ENCODE data around the gene MAP3K4.
"Not testable (repeated sequence)": the region's sequence is repeated elsewhere in the genome, so short reads cannot be mapped to it uniquely, and the experiment has no call there.

The MAP3K4 gene

GRCh38 chr6:160972594-160972993 is 19.0 kb upstream of the MAP3K4 start:
- H3K27ac ChIP-seq (ENCODE audit: low read length); H3K36me3 ChIP-seq (ENCODE audit: insufficient read depth, low read depth, low read length); H3K4me3 ChIP-seq (ENCODE audit: low read length); H3K27me3 ChIP-seq (ENCODE audit: insufficient read depth, low read length); H3K4me1 ChIP-seq (ENCODE audit: insufficient read depth, low read length); H3K9me3 ChIP-seq (ENCODE audit: insufficient read depth, low read depth, low read length); H3K9ac ChIP-seq (ENCODE audit: low read depth, low read length): not testable (repeated sequence)

- H3K9ac ChIP-seq (ENCODE audit: low read depth, low read length) = no peak overlapping the region
- no peak overlapping the region for H3K4me3 ChIP-seq (ENCODE audit: low read length)
- H3K27me3 ChIP-seq (ENCODE audit: insufficient read depth, low read length) = no peaks in the 10 kb centered on the region
- H3K36me3 ChIP-seq (ENCODE audit: insufficient read depth, low read depth, low read length) = no peaks in the 10 kb centered on the region
- no peaks in the 10 kb centered on the region for H3K9me3 ChIP-seq (ENCODE audit: insufficient read depth, low read depth, low read length)
- H3K27ac ChIP-seq (ENCODE audit: low read length) = no peak overlapping the region
- peaks cover 9% of the 10 kb centered on the region for H3K4me1 ChIP-seq (ENCODE audit: insufficient read depth, low read length)
Measured at GRCh38 chr6:160973311-160974250, 18.0 kb upstream of the MAP3K4 start.

- H3K36me3 ChIP-seq (ENCODE audit: insufficient read depth, low read depth, low read length) = no peaks in the 10 kb centered on the region
- peaks cover 9% of the 10 kb centered on the region for H3K4me1 ChIP-seq (ENCODE audit: insufficient read depth, low read length)
- no peak overlapping the region for H3K27ac ChIP-seq (ENCODE audit: low read length)
- no peak overlapping the region for H3K4me3 ChIP-seq (ENCODE audit: low read length)
- H3K9ac ChIP-seq (ENCODE audit: low read depth, low read length) = no peak overlapping the region
- H3K27me3 ChIP-seq (ENCODE audit: insufficient read depth, low read length) = no peaks in the 10 kb centered on the region
- no peaks in the 10 kb centered on the region for H3K9me3 ChIP-seq (ENCODE audit: insufficient read depth, low read depth, low read length)
Measured at GRCh38 chr6:160974304-160974771, 17.2 kb upstream of the MAP3K4 start.

- Histone ChIP-seq H3K36me3 (ENCODE audit: insufficient read depth, low read depth, low read length) (no peaks in the 10 kb centered on the region), H3K9me3 (ENCODE audit: insufficient read depth, low read depth, low read length) (no peaks in the 10 kb centered on the region), H3K4me3 (ENCODE audit: low read length) (no peak overlapping the region), H3K4me1 (ENCODE audit: insufficient read depth, low read length) (peaks cover 9% of the 10 kb centered on the region), H3K9ac (ENCODE audit: low read depth, low read length) (no peak overlapping the region), H3K27ac (ENCODE audit: low read length) (no peak overlapping the region), H3K27me3 (ENCODE audit: insufficient read depth, low read length) (no peaks in the 10 kb centered on the region)
Measured at GRCh38 chr6:160975162-160975561, 16.4 kb upstream of the MAP3K4 start.

GRCh38 chr6:160975961-160976360 is 15.6 kb upstream of the MAP3K4 start:
- not testable (repeated sequence) for H3K9me3 ChIP-seq (ENCODE audit: insufficient read depth, low read depth, low read length); H3K36me3 ChIP-seq (ENCODE audit: insufficient read depth, low read depth, low read length); H3K9ac ChIP-seq (ENCODE audit: low read depth, low read length); H3K27me3 ChIP-seq (ENCODE audit: insufficient read depth, low read length); H3K4me1 ChIP-seq (ENCODE audit: insufficient read depth, low read length); H3K27ac ChIP-seq (ENCODE audit: low read length); H3K4me3 ChIP-seq (ENCODE audit: low read length)

GRCh38 chr6:160978141-160978901 is 13.2 kb upstream of the MAP3K4 start:
- Histone ChIP-seq H3K27me3 (ENCODE audit: insufficient read depth, low read length) (no peaks in the 10 kb centered on the region), H3K9me3 (ENCODE audit: insufficient read depth, low read depth, low read length) (peaks cover 9% of the 10 kb centered on the region), H3K36me3 (ENCODE audit: insufficient read depth, low read depth, low read length) (no peaks in the 10 kb centered on the region), H3K27ac (ENCODE audit: low read length) (no peak overlapping the region), H3K9ac (ENCODE audit: low read depth, low read length) (no peak overlapping the region), H3K4me1 (ENCODE audit: insufficient read depth, low read length) (peaks cover 9% of the 10 kb centered on the region), H3K4me3 (ENCODE audit: low read length) (no peak overlapping the region)

GRCh38 chr6:160979061-160979708 is 12.4 kb upstream of the MAP3K4 start:
- Histone ChIP-seq H3K4me1 (ENCODE audit: insufficient read depth, low read length) (peaks cover 3% of the 10 kb centered on the region; the same call in 1 of the 2 replicates), H3K9me3 (ENCODE audit: insufficient read depth, low read depth, low read length) (peaks cover 18% of the 10 kb centered on the region), H3K4me3 (ENCODE audit: low read length) (no peak overlapping the region), H3K9ac (ENCODE audit: low read depth, low read length) (no peak overlapping the region), H3K36me3 (ENCODE audit: insufficient read depth, low read depth, low read length) (no peaks in the 10 kb centered on the region), H3K27me3 (ENCODE audit: insufficient read depth, low read length) (no peaks in the 10 kb centered on the region), H3K27ac (ENCODE audit: low read length) (no peak overlapping the region)

- H3K9me3 ChIP-seq (ENCODE audit: insufficient read depth, low read depth, low read length) = peaks cover 19% of the 10 kb centered on the region
- not testable (repeated sequence) for H3K36me3 ChIP-seq (ENCODE audit: insufficient read depth, low read depth, low read length); H3K9ac ChIP-seq (ENCODE audit: low read depth, low read length); H3K27ac ChIP-seq (ENCODE audit: low read length); H3K27me3 ChIP-seq (ENCODE audit: insufficient read depth, low read length); H3K4me1 ChIP-seq (ENCODE audit: insufficient read depth, low read length); H3K4me3 ChIP-seq (ENCODE audit: low read length)
Measured at GRCh38 chr6:160983377-160983948, 8.1 kb upstream of the MAP3K4 start.

GRCh38 chr6:160986851-160987250 is 4.7 kb upstream of the MAP3K4 start:
- peaks cover 19% of the 10 kb centered on the region for H3K9me3 ChIP-seq (ENCODE audit: insufficient read depth, low read depth, low read length)
- no peak overlapping the region for H3K9ac ChIP-seq (ENCODE audit: low read depth, low read length)
- no peaks in the 10 kb centered on the region for H3K36me3 ChIP-seq (ENCODE audit: insufficient read depth, low read depth, low read length)
- H3K27me3 ChIP-seq (ENCODE audit: insufficient read depth, low read length) = peaks cover 4% of the 10 kb centered on the region; the same call in 1 of the 2 replicates
- H3K27ac ChIP-seq (ENCODE audit: low read length) = no peak overlapping the region
- peaks cover 4% of the 10 kb centered on the region; the same call in 1 of the 2 replicates for H3K4me1 ChIP-seq (ENCODE audit: insufficient read depth, low read length)
- H3K4me3 ChIP-seq (ENCODE audit: low read length) = no peak overlapping the region

- Histone ChIP-seq H3K9me3 (ENCODE audit: insufficient read depth, low read depth, low read length) (peaks cover 19% of the 10 kb centered on the region), H3K4me3 (ENCODE audit: low read length) (no peak overlapping the region), H3K27me3 (ENCODE audit: insufficient read depth, low read length) (peaks cover 4% of the 10 kb centered on the region; the same call in 1 of the 2 replicates), H3K9ac (ENCODE audit: low read depth, low read length) (no peak overlapping the region), H3K36me3 (ENCODE audit: insufficient read depth, low read depth, low read length) (no peaks in the 10 kb centered on the region), H3K4me1 (ENCODE audit: insufficient read depth, low read length) (peaks cover 4% of the 10 kb centered on the region; the same call in 1 of the 2 replicates), H3K27ac (ENCODE audit: low read length) (no peak overlapping the region)
Measured at GRCh38 chr6:160987265-160987664, 4.3 kb upstream of the MAP3K4 start.

- peak overlapping the region; percentile 89; the same call in 1 of the 2 replicates for H3K9ac ChIP-seq (ENCODE audit: low read depth, low read length)
- no peaks in the 10 kb centered on the region for H3K36me3 ChIP-seq (ENCODE audit: insufficient read depth, low read depth, low read length)
- peak overlapping the region; percentile 87 for H3K4me3 ChIP-seq (ENCODE audit: low read length)
- peaks cover 5% of the 10 kb centered on the region; the same call in 1 of the 2 replicates for H3K4me1 ChIP-seq (ENCODE audit: insufficient read depth, low read length)
- H3K27ac ChIP-seq (ENCODE audit: low read length) = peak overlapping the region; percentile 17
- H3K9me3 ChIP-seq (ENCODE audit: insufficient read depth, low read depth, low read length) = no peaks in the 10 kb centered on the region
- H3K27me3 ChIP-seq (ENCODE audit: insufficient read depth, low read length) = peaks cover 4% of the 10 kb centered on the region; the same call in 1 of the 2 replicates
Measured at GRCh38 chr6:160990847-160991405, 643 bp upstream of the MAP3K4 start.
